GM12874 (cell line): ENCODE measurements around the gene NUDT22.

Experiments
- CTCF ChIP-seq: IDR thresholded peaks from 2 replicates; pipeline ENCODE4 v1.5.1; 2011; ENCODE audit warnings: low read depth, mild to moderate bottlenecking, control low read depth, low read length, moderate library complexity; ENCODE audit not compliant: insufficient read depth

Gene NUDT22

GRCh38 chr11:64237484-64237951 is 11.4 kb downstream of the NUDT22 start:
- no peak for TF ChIP-seq CTCF

- TF ChIP-seq CTCF = no peak
Observed at GRCh38 chr11:64238076-64238475, 12.0 kb downstream of the NUDT22 start.

GRCh38 chr11:64238999-64239398 is 12.9 kb downstream of the NUDT22 start:
- no peak for TF ChIP-seq CTCF

GRCh38 chr11:64239662-64240434 is 13.8 kb downstream of the NUDT22 start:
- no peak for TF ChIP-seq CTCF

- TF ChIP-seq CTCF = no peak
Observed at GRCh38 chr11:64240435-64241240, 14.6 kb downstream of the NUDT22 start, which contains the start of gene FKBP2. FKBP2 (plus strand) TSS chr11:64241095; CDS start chr11:64242388, 1,293 bp downstream.

- no peak for TF ChIP-seq CTCF
Observed at GRCh38 chr11:64241241-64241490, 15.1 kb downstream of the NUDT22 start.

GRCh38 chr11:64241491-64242374 is 15.7 kb downstream of the NUDT22 start:
- no peak for TF ChIP-seq CTCF
